HCT116 (cell line): ENCODE data around the gene SLC6A3. TPM values are rescaled to one million over a fixed set of nuclear protein-coding genes. Genes with fewer than 3 reads are reported as not detected.

ENCODE experiments used
- ATAC-seq: fragments of 200-7000 bp; cut with Tn5 transposase; 2 replicates; pipeline ENCODE4 v1.9.1; 2020; ENCODE audit warnings: mild to moderate bottlenecking, moderate library complexity
- BruUV-seq: library from RNA; stranded (reverse); fragments of 400-500 nt; replicated peaks from 2 replicates; lab custom pipeline; 2021; lab: Mats Ljungman, UMichigan
- CTCF ChIA-PET: fragments of 300-600 bp; sonication (Branson Sonifier 250); formaldehyde crosslinking; loops from one replicate; lab custom pipeline; 2021; ENCODE audit warnings: antibody characterized with exemption; lab: Charles Lee
- POLR2A ChIA-PET: fragments of 300-600, 350-600 bp; sonication (Branson Sonifier 250); formaldehyde crosslinking; loops from one replicate; lab custom pipeline; 2021; ENCODE audit warnings: antibody characterized with exemption; lab: Charles Lee
- RAD21 ChIA-PET, 2 experiments: fragments of 300-600 bp; sonication (Branson Sonifier 250); formaldehyde crosslinking; loops; one replicate each; lab custom pipeline; 2023; ENCODE audit warnings: low total read pairs in 2 of 2; ENCODE audit not compliant: uncharacterized antibody in 2 of 2, unreplicated experiment in 2 of 2, low non-redundant PET in 1 of 2; lab: Charles Lee
- DNase-seq: peaks from one replicate; pipeline ENCODE4 v3.0.0-alpha.2; 2010; ENCODE audit warnings: low read depth, low spot score
- H2AFZ ChIP-seq: fragments of 200-600 bp; shearing (Covaris generic), sonication (generic); 2 replicates; pipeline ENCODE4 v1.6.1; 2017; ENCODE audit warnings: low read depth, mixed run types, mixed read lengths, antibody characterized with exemption, low read length; ENCODE audit not compliant: poor library complexity, severe bottlenecking
- H3K27ac ChIP-seq: 2 replicates; pipeline ENCODE4 v1.5.1; 2012; ENCODE audit warnings: low read depth, low read length
- H3K27me3 ChIP-seq: fragments of 200-600 bp; sonication (generic); 2 replicates; pipeline ENCODE4 v1.6.1; 2016; ENCODE audit warnings: mixed run types, low read length, mixed read lengths; ENCODE audit not compliant: insufficient read depth
- H3K36me3 ChIP-seq, 2 experiments: fragments of 200-500 bp in 1 of 2; fragments of 200-600 bp in 1 of 2; sonication (Bioruptor generic) in 1 of 2; sonication (generic) in 1 of 2; 2 replicates each; pipeline versions ENCODE4 v1.5.1 to v1.6.1; 2014 to 2016; ENCODE audit warnings: low read length in 2 of 2, inconsistent platforms in 1 of 2, mixed read lengths in 1 of 2, mixed run types in 1 of 2; ENCODE audit not compliant: insufficient read depth in 2 of 2, control insufficient read depth in 1 of 2
- H3K4me1 ChIP-seq, 2 experiments: fragments of 200-600 bp in 1 of 2; sonication (generic) in 1 of 2; 2 replicates each; pipeline versions ENCODE4 v1.5.1 to v1.6.1; 2012 to 2017; ENCODE audit warnings: low read length in 2 of 2, inconsistent platforms in 1 of 2, mild to moderate bottlenecking in 1 of 2, mixed read lengths in 1 of 2, mixed run types in 1 of 2, moderate library complexity in 1 of 2; ENCODE audit not compliant: insufficient read depth in 2 of 2, control insufficient read depth in 1 of 2
- H3K4me2 ChIP-seq: fragments of 200-600 bp; sonication (generic); 2 replicates; pipeline ENCODE4 v1.6.1; 2017; ENCODE audit warnings: mixed run types, low read length, mixed read lengths
- H3K4me3 ChIP-seq, 2 experiments: fragments of 200-600 bp in 1 of 2; sonication (generic) in 1 of 2; replicated peaks in 1 of 2; 2 replicates each; pipeline ENCODE4 v1.5.1; 2011 to 2016; ENCODE audit warnings: low read length in 2 of 2, control low read depth in 1 of 2, low read depth in 1 of 2, mild to moderate bottlenecking in 1 of 2, mixed read lengths in 1 of 2, mixed run types in 1 of 2
- H3K79me2 ChIP-seq: fragments of 200-600 bp; sonication (generic); 2 replicates; pipeline ENCODE4 v1.6.1; 2017; ENCODE audit warnings: mild to moderate bottlenecking, mixed run types, low read length, moderate library complexity, mixed read lengths; ENCODE audit not compliant: insufficient read depth
- H3K9ac ChIP-seq: fragments of 200-600 bp; sonication (generic); 2 replicates; pipeline ENCODE4 v1.6.1; 2016; ENCODE audit warnings: low read length, mixed read lengths
- H3K9me2 ChIP-seq: fragments of 200-600 bp; sonication (generic), shearing (Covaris generic); 2 replicates; pipeline ENCODE4 v1.6.1; 2017; ENCODE audit warnings: mixed run types, mild to moderate bottlenecking, moderate library complexity; ENCODE audit not compliant: insufficient read depth
- H3K9me3 ChIP-seq, 2 experiments: fragments of 200-500 bp in 1 of 2; fragments of 200-600 bp in 1 of 2; sonication (Bioruptor generic) in 1 of 2; sonication (generic) in 1 of 2; 2 replicates each; pipeline ENCODE4 v1.6.1; 2014 to 2017; ENCODE audit warnings: low read length in 2 of 2, mixed read lengths in 2 of 2, inconsistent platforms in 1 of 2, low read depth in 1 of 2, mild to moderate bottlenecking in 1 of 2, mixed run types in 1 of 2, moderate library complexity in 1 of 2; ENCODE audit not compliant: control insufficient read depth in 1 of 2, insufficient read depth in 1 of 2
- H4K20me1 ChIP-seq: fragments of 200-600 bp; sonication (generic), shearing (Covaris generic); 2 replicates; pipeline ENCODE4 v1.6.1; 2017; ENCODE audit warnings: mixed run types, mild to moderate bottlenecking, moderate library complexity; ENCODE audit not compliant: insufficient read depth
- ELF1 ChIP-seq: IDR thresholded peaks from 2 replicates; pipeline ENCODE4 v1.6.1; 2012; ENCODE audit warnings: low read depth, borderline replicate concordance
- EZH2 ChIP-seq: fragments of 200-600 bp; sonication (generic); IDR thresholded peaks from 2 replicates; pipeline ENCODE4 v1.6.1; 2017; ENCODE audit warnings: antibody characterized with exemption, mixed run types
- MAX ChIP-seq: IDR thresholded peaks from 2 replicates; pipeline ENCODE4 v1.6.1; 2012
- SP1 ChIP-seq: IDR thresholded peaks from 2 replicates; pipeline ENCODE4 v1.6.1; 2012; ENCODE audit warnings: low read depth
- intact Hi-C: fragments of 100-400 bp; cut with micrococcal nuclease; formaldehyde crosslinking; loops from 2 replicates; pipeline ENCODE4 v1.10.0; 2022
- total RNA-seq: library from RNA; stranded (reverse); gene quantifications from one replicate; pipeline ENCODE4 v1.2.1, GENCODE V29; 2021; ENCODE audit not compliant: unreplicated experiment

Gene SLC6A3
- total RNA-seq, 1 experiment from 2014 or later = not detected

GRCh38 chr5:1375871-1376810 is 69.1 kb downstream of the SLC6A3 start:
- Histone ChIP-seq H3K9me3 (no peaks in the 10 kb centered on the region; a peak in 1 of 4 replicates), H4K20me1 (no peaks in the 10 kb centered on the region), H3K27ac (no peak overlapping the region), H3K36me3 (no peaks in the 10 kb centered on the region), H3K79me2 (no peaks in the 10 kb centered on the region)
- no peak for TF ChIP-seq ELF1
- TF ChIP-seq SP1 = no peak
- no peak for TF ChIP-seq EZH2
- TF ChIP-seq, all 23 proteins: peak for 0
- intact Hi-C loops = no loop called here
- no peaks in the 10 kb centered on the region for H3K9me2 ChIP-seq
- ChIA-PET RAD21 (no interaction called here), POLR2A (no interaction called here), CTCF (no interaction called here)
- H3K4me2 ChIP-seq = peak overlapping the region; percentile 44
- H3K4me1 ChIP-seq = peaks cover 17 to 32% of the 10 kb centered on the region in 2 experiments
- H3K9ac ChIP-seq = no peak overlapping the region
- DNase-seq = no peak
- peak; percentile 55 for ATAC-seq
- H3K4me3 ChIP-seq = no peak overlapping the region
- H2AFZ ChIP-seq = no peak overlapping the region
- BruUV-seq = no TSS peak
- H3K27me3 ChIP-seq = no peaks in the 10 kb centered on the region

GRCh38 chr5:1374679-1375055 is 70.6 kb downstream of the SLC6A3 start:
- Histone ChIP-seq H3K9me2 (no peaks in the 10 kb centered on the region), H3K36me3 (no peaks in the 10 kb centered on the region), H3K9ac (no peak overlapping the region), H3K27ac (no peak overlapping the region), H3K27me3 (no peaks in the 10 kb centered on the region), H3K4me3 (no peak overlapping the region), H4K20me1 (no peaks in the 10 kb centered on the region), H3K4me2 (peak overlapping the region; percentile 20; the same call in 1 of the 2 replicates), H3K4me1 (peaks cover 17 to 32% of the 10 kb centered on the region in 2 experiments), H3K9me3 (no peaks in the 10 kb centered on the region; a peak in 1 of 4 replicates), H3K79me2 (no peaks in the 10 kb centered on the region), H2AFZ (no peak overlapping the region)
- DNase-seq = no peak
- peak; percentile 65 for ATAC-seq
- RAD21 ChIA-PET = no interaction called here
- no TSS peak for BruUV-seq
- POLR2A ChIA-PET = interaction anchor here (0.6 kb wide), 1 partner anchor 871 kb away, joined by 3 read pairs; no protein-coding TSS in a partner anchor
- intact Hi-C loops = no loop called here
- peak; percentile 32; the same call in 1 of the 2 replicates for TF ChIP-seq MAX
- TF ChIP-seq EZH2 = no peak
- TF ChIP-seq, all 23 proteins: peak for 1
- CTCF ChIA-PET = no interaction called here
